ENCODE results near the gene TRNAU1AP.
"Not testable (repeated sequence)": the region's sequence is repeated elsewhere in the genome, so short reads cannot be mapped to it uniquely, and the experiment has no call there.

The TRNAU1AP gene

DNA sequence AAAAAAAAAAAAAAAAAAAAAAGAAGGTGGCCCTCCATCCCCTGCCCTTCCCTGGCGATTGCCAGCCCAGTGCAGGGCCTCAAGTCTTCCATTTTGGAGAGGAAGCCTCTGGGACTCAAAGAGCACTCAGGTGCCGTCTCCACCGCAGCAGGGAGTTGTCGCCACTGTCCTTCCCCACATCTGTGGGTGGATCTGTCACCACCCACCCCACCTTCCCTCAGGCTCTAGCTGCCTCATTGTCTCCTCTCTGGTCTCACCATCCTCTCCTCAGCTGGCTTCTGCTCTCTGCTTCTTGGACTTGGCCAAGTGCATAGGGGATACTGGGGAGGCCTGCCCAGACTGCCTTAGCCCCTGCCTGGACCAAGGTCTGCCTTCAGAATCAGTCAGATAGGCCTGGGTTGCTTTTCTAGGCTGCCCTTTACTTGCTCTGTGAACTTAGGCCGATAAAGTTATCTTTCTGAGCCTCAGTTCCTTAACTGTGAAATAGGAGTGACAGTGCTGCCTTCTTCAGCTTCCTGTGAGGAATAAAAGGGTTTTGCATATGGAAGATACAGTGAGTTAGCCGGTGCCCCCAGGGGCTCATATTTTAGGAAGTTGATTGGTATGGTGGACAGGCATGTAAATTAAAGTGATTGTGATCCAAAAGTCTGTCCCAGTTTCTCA lies 31.3 kb upstream of the TRNAU1AP start:
- DNase-seq (ENCODE audit: low read depth in 2 of 2): no peak

DNA sequence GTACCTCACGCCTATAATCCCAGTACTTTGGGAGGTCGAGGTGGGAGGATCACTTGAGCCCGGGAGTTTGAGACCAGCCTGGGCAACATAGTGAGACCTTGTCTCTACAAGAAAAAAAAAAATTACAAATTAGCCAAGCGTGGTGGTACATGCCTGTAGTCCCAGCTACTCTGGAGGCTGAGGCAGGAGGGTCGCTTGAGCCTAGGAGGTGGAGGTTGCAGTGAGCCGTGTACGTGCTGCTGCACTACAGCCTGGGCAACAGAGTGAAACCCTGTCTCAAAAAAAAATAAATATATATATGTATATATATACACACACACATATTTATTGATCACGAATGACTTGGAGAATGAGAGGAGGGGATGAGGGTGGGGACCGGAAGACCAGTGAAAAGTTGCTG lies 30.3 kb upstream of the TRNAU1AP start:
- DNase-seq (ENCODE audit: low read depth in 2 of 2): not testable (repeated sequence)

DNA sequence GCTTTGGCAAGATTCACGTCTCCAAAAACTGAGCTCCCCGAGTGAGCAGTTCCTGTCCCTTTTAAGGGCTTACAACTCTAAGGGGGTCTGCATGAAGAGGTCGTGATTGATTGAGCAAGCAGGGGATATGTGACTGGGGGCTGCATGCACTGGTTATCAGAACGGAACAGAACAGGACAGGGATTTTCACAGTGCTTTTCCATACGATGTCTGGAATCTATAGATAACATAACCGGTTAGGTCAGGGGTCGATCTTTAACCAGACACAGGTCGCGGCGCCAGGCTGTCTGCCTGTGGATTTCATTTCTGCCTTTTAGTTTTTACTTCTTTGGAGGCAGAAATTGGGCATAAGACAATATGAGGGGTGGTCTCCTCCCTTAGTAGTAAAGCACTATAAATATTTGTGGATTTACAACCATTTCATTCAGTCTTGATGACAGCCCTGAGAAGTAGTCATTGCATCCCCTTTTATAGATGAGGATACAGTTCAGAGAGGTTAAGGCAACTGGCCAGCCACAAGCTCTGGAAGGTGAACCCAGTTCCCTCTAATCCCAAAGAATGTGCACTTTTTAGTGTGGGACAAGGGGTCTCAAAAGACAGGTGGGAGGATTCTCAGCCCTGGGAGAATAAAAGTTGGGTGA lies 27.8 kb upstream of the TRNAU1AP start:
- DNase-seq (ENCODE audit: low read depth in 2 of 2): not testable (repeated sequence)

DNA sequence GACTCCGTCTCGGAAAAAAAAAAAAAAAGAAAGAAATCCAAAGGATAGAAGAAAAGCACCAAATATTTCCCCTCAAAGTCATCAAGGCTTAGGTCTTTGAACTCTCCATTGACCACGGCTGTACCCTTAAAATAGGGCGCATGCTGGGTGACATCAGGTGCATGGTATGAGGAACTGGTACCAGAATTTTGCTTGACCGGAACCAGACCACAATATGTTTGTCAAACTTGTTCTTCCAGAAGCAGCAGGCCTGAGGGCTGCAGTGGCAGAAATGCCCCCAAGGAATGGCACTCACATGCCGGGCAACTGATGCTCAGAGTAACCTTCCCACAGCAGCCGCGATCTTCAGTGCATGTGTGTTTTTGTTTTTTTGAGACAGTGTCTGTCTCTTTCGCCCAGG lies 26.0 kb upstream of the TRNAU1AP start:
- DNase-seq (ENCODE audit: low read depth in 2 of 2): no peak

DNA sequence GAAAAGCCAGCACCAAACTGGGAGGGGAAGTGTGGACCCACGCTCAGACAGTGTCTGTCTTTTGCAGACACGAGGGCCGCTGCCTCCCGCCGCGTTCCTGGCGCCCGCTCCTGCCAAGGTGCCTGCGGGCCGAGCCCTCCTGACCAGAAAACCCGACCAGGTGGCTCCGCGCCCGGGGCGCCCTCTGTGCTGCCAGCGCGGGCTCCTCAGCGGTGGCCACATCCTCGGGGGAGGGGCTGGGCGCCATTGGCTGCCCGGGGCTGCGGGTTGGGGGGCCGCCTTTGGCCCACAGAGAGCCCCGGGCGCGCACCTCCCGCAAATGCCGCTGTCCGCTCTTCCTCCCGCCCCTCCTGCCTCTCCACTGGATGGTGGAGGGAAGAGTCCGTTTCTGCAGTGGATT lies 22.4 kb upstream of the TRNAU1AP start:
- DNase-seq (ENCODE audit: low read depth in 2 of 2): no peak

DNA sequence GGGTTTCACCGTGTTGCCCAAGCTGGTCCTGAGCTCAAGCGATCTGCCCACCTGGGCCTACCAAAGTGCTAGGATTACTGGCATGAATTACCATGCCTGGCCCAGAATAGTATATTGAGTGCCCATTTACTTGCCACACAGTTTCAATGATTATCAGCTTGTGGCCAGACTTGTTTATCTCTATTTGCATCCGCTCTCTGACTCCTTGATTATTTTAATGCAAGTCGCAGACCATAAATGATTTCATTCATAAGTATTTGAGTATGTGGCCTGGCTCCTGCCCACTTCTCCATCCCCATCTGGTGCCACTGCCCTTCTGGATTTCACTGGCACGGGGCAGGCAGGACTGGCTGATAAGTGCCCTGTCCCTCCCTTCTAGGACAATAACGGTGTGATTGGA lies 18.2 kb upstream of the TRNAU1AP start:
- no peak for DNase-seq (ENCODE audit: low read depth in 2 of 2)

DNA sequence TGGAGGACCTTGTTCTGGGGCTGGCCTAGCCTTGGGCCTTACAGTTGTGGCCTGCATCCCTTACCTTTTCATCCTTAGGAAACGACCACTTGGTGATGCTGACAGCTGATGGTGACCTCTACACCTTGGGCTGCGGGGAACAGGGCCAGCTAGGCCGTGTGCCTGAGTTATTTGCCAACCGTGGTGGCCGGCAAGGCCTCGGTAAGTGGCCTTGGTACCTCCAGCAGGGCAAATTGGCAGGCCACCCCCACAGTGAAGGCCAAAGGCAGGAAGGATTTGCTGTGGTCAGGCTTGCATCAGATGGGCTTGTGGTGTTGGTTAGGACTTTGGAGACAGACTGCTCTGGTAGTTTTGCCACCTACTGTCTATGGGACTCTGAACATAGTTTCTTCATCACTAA lies 17.7 kb upstream of the TRNAU1AP start:
- no peak for DNase-seq (ENCODE audit: low read depth in 2 of 2)

DNA sequence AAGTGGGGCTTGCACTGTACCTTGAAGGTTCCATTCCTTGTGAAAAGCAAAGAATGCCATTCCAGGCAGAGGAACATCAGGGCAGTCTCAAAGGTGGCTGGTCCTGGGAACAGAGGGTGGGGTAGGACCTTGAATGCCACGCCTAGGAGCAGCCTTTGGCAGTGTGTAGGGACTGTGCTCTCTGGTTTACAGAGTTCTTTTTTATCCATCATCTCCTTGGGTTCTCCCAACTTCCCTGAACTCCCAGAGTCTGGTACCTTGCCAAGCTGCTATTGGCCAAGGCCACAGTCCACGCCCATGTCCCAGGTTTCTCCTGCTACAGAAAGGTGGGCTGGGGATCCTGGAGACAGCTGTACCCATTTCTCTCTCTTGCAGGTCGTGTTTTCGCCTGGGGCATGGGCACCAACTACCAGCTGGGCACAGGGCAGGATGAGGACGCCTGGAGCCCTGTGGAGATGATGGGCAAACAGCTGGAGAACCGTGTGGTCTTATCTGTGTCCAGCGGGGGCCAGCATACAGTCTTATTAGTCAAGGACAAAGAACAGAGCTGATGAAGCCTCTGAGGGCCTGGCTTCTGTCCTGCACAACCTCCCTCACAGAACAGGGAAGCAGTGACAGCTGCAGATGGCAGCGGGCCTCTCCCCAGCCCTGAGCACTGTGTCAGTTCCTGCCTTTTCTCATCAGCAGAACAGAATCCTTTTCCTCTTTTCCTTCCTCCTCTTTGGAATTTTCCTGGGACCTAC lies 15.3 kb upstream of the TRNAU1AP start:
- no peak for DNase-seq (ENCODE audit: low read depth in 2 of 2)

DNA sequence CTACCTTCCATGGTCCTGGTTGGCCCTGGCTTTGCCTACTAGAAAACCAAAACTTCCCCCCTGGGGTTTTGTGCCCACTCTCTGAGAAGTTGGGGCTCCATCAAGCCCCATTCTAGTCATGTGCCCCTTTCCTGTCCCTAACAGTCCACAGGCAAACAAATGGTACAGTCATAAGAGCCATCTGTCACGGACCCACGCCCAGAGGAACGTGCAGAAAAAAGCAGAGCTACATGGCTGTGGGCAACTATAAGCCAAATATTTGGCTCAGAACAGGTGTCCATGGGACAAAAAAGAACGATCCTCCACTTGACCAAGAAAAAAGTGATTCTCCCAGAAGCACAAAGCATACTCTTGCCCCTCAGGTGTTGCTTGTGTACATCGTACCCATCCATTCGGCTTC lies 14.6 kb upstream of the TRNAU1AP start:
- DNase-seq (ENCODE audit: low read depth in 2 of 2): no peak

DNA sequence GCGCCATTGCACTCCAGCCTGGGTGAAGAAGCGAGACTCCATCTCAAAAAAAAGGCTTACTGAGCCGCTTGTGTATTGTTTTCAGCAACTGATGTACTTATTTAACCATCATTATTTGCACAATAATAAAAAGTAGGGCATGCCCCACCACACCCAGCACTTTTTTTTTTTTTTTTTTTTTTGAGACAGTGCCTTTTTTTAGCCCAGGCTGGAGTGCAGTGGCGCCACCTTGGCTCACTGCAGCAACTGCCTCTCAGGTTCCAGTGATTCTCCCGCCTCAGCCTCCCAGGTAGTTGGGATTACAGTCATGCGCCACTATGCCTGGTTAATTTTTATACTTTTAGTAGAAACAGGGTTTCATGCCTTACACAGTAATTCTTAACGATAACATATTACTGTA lies 12.2 kb upstream of the TRNAU1AP start:
- no peak for DNase-seq (ENCODE audit: low read depth in 2 of 2)

DNA sequence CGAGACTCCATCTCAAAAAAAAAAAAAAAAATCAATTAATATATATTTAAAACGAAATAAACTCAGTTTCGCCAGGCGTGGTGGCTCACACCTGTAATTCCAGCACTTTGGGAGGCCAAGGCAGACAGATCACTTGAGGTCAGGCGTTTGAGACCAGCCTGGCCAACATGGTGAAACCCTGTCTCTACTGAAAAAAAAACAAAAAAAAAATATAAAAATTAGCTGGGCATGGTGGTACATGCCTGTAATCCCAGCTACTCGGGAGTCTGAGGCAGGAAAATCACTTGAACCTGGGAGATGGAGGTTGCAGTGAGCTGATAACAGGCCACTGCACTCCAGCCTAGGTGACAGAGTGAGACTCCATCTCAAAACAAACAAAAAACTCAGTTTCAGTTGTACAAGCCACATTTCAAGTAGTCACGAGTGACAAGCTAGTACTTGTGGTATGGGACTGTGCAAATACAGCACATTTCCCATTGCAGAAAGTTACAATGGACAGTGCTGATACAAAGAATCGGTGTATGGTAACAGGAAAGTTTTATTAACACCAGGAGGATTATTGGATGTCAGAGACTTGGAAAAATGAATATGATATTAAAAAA lies 11.4 kb upstream of the TRNAU1AP start:
- not testable (repeated sequence) for DNase-seq (ENCODE audit: low read depth in 2 of 2)

DNA sequence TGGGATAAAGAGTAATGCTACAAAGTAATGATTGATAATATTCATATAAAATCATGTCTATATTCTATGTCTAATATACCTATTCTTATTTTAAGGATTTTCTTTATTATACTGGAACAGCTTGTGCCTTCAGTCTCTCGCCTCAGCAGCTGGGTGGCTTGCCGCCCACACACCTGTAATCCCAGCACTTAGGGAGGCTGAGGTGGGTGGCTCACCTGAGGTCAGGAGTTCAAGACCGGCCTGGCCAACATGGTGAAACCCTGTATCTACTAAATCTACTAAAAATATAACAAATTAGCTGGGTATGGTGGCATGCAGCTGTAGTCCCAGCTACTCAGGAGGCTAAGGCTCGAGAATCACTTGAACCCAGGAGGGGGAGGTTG lies 7.6 kb upstream of the TRNAU1AP start:
- DNase-seq (ENCODE audit: low read depth in 2 of 2): no peak

DNA sequence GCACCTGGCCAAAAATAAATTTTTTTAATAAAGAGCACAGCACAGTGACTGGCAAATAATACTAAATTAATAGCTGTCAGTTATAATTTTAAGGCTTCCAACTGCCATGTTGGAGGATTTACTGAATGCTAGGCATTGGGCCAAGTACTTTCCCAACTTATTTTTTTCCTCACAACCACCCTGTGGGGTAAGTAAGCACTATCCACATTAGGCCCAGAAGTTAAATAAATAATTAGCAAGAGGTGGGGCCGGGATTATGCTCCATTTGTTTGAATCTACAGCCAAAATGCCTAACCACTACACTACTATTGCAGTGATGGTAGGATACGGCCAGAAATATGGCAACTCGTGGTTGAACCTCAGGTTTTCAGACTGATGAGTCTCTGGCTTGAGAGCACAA lies 4.6 kb upstream of the TRNAU1AP start:
- DNase-seq (ENCODE audit: low read depth in 2 of 2): no peak

DNA sequence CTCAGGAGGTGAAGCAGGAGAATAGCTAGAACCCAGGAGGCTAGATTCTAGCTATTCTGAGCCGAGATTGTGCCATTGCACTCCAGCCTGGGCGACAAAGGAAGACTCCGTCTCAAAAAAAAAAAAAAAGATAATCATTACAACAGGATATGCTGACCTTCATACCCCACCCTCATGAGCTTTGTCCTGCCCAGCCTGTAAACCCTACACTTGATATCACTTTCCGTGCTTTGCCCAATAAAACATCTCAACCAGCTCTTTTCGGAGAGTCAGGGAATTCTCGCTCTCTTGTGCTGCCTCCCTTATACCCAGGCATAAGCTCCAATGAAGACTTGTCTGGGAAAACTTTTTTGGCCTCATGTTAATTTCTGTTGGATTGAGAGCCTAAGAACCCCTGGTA lies 1.5 kb upstream of the TRNAU1AP start:
- no peak for DNase-seq (ENCODE audit: low read depth in 2 of 2)

DNA sequence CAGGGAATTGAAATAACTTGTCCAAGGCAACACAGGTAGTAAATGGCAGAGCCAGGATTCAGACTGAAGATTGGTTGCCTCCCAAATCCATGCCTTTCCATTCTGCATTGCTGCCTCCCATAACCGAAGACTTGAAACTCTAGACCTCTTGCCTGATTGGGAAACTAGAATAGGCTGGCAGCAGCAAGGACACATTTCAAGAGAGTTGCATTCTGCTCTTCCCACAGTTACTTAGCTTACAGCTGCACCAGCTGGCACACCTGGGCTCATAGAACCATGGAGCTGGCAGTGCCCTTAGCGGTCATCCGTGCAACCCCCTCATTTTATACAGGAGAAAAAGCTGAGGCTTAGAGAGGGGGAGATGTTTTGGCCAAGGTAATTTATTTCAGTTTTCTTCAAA lies 8.0 kb downstream of the TRNAU1AP start:
- no peak for DNase-seq (ENCODE audit: low read depth in 2 of 2)

DNA sequence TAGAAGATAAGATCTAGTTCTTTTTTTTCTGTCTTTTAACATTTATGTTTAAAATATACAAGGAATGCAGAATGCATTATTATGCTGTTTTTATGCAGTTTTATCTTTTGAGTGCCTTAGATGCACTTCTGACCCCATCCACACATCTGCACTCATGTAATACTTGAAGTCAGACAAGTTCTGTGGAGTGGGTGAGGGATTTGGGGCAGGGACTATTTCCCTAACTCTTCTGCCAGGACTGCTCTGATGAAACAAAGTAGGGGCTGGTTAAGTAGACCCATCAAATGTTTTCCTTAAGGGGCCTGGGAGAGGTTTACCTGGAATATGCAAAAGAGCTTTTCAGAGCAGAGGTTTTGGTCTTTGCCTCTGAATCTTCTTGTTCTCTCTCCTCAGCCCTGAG lies 11.4 kb downstream of the TRNAU1AP start:
- no peak for DNase-seq (ENCODE audit: low read depth in 2 of 2)

DNA sequence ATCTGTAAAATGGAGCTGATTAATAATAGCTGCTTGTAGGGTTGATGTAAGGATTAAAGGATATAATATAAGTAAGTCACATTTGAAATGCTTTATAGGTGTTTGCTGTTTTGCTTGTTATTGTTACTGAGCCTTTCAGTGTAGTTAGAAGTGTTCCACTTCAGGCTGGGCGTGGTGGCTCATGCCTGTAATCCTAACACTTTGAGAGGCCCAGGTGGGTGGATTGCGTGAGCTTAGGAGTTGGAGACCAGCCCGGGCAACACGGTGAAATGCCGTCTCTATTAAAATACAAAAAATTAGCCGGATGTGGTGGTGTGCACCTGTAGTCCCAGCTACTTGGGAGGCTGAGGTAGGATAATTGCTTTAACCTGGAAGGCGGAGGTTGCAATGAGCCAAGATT lies 12.2 kb downstream of the TRNAU1AP start:
- no peak for DNase-seq (ENCODE audit: low read depth in 2 of 2)

DNA sequence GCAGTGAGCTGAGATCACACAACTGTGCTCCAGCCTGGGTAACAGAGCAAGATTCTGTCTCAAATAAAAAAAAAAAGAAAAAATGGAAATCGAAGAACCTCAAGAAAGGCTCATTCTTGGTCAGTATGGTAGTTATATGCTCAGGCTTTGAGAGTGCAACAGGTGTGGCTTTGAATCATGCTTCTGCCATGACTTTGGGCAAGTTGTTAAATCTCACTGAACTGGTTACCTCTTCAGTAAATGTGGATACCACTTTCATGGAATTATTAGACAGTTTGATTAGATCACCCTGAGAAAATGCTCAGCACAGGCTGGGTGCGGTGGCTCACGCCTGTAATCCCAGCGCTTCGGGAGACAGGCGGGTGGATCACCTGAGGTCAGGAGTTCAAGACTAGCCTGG lies 12.8 kb downstream of the TRNAU1AP start:
- DNase-seq (ENCODE audit: low read depth in 2 of 2): no peak

DNA sequence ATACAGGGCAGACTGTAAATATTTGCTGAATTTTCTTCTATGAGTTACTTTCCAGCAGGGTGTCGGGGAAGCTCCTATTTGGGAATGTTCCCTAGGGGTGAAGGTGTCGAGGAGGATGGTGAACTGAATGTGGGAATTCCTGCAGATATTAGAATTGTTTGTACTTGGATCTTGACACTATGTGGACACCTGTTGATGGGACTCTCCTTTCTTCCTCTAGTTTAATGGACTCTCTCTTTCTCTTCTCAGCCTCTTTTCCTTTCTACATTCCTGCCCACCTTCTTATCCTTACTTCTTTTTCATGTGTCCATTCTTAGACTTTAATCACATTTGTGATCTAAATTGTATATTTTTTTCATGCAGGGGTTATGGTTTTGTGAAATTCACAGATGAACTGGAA lies 14.0 kb downstream of the TRNAU1AP start:
- no peak for DNase-seq (ENCODE audit: low read depth in 2 of 2)

DNA sequence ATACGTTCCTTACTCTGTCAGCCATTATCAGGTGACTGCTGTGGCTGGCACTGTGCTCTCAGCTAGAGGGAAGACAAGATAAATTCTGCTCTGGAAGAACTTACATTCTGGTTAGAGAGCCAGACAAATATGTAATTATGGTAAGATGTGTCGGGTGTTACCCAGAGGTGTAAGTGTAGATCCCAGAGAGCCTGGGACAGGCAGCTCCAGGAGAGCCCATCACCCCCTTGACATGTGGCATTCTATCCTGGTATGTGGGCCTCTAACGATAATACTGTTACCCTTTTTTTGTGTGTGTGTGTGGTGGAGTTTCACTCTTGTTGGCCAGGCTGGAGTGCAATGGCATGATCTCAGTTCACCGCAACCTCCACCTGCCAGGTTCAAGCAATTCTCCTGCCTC lies 19.0 kb downstream of the TRNAU1AP start:
- no peak for DNase-seq (ENCODE audit: low read depth in 2 of 2)

DNA sequence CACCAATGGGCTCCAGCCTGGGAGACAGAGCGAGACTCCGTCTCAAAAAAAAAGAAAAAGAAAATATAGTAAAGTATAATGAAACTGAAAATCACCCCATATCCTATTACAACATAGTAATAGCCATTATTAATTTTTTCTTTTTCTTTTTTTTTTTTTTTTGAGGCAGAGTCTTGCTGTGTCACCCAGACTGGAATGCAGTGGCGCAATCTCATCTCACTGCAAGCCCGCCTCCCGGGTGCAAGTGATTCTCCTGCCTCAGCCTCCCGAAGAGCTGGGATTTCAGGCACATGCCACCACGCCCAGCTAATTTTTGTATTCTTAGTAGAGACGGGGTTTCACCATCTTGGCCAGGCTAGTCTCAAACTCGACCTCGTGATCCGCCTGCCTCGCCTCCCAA lies 20.0 kb downstream of the TRNAU1AP start:
- not testable (repeated sequence) for DNase-seq (ENCODE audit: low read depth in 2 of 2)

DNA sequence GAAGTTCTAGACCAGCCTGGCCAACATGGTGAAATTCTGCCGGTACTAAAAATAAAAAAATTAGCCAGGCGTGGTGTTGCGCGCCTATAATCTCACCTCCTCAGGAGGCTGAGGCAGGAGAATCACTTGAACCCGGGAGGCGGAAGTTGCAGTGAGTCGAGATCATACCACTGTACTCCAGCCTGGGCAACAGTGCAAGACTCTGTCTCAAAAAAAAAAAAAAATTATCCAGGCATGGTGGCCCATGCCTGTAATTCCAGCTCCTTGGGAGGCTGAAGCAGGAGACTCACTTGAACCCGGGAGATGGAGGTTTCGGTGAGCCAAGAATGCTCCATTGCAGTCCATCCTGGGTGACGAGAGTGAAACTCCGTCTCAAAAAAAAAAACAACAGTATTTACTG lies 20.7 kb downstream of the TRNAU1AP start:
- DNase-seq (ENCODE audit: low read depth in 2 of 2): no peak

All from stimulated activated CD8-positive, alpha-beta memory T cell treated with anti-CD3 and anti-CD28 coated beads, Interleukin-7, amount 100 ng/mL, for 4 hours (primary cell).